Esophagus mucosa (tissue), 1 donor: ENCODE measurements around the gene NEK7. TPM values are rescaled to one million over a fixed set of nuclear protein-coding genes. Genes with fewer than 3 reads are reported as not detected.
"Not testable (repeated sequence)": the region's sequence is repeated elsewhere in the genome, so short reads cannot be mapped to it uniquely, and the experiment has no call there.

Source experiments
- ATAC-seq: fragments of 200-7000 bp; cut with Tn5 transposase; one replicate; pipeline ENCODE4 v1.9.1; 2020
- total RNA-seq: library from RNA; stranded (reverse); gene quantifications from one replicate; pipeline ENCODE4 v1.2.4, GENCODE V29; 2023
- donor health status: DM: yes; HTN: yes; CAD: no.

The NEK7 gene
- total RNA-seq, 1 donor from 2014 or later, result 29.9 TPM

DNA sequence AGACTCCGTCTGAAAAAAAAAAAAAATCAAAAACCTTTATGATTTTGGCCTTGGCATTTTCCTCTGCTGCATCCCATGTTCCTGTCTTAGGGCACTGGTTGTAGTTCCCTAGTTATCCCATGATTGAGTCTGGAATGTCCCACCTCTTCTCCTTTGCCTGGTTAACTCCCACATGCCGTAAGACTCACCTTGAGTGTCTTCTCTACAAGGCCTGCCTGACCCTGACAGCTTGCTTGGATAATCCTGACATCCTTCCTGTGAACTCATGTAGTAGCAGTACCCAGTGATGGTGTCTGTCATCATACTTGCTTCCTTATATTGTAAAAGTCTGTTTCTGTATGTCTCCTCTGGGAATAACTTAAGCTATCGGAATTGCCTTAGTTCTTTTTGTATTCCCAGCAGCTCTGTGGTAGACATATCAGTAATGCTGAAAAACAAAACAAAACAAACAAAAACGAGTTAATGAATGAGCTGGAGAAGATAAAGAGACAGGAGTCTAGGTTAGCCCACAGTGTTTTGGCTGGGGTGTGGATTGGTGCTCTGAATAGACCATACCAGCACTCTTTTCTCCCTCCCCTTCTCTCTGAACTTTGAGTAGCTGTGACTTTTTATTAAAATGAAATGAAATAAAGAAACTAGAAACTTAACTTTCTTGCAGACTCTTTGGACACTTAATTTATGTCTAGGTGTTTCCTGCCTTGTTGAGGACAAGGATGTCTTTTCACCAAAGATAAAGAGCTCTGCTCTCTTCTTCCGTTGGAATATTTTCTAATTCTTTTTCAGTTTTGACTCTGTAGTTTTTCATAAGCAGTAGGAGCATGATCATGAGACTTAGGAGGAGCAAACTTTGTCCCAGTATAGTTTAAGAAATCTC lies 15.1 kb downstream of the NEK7 start:
- ATAC-seq, result no peak

GRCh38 chr1:198173832-198174231 lies 17.0 kb downstream of the NEK7 start:
- no peak for ATAC-seq

- ATAC-seq, result no peak
These were observed 17.5 kb downstream of the NEK7 start for GRCh38 chr1:198174297-198174696.

GRCh38 chr1:198175423-198176170 lies 18.8 kb downstream of the NEK7 start:
- no peak for ATAC-seq

DNA sequence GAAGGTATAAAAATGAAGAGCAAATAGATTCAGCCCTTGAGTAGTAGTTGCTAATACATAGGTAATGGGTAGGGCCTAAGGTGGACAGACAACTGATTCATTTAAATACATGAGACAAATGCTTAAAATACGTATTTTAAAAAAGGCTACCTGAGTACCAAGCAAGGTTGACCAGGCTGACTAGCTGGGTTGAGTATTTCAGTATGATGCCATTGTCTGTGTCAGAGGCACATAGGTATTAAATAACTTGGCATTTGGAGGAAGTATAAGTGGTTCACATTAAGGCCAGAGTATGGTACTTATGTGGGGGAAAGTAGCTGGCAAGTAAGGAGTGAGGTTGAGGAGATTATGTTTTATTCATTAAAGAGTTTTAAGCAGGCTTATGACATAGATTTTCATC lies 19.4 kb downstream of the NEK7 start:
- no peak for ATAC-seq

- ATAC-seq, result no peak
These were observed 20.7 kb downstream of the NEK7 start for GRCh38 chr1:198177546-198177945.

- no peak for ATAC-seq
These were observed 21.8 kb downstream of the NEK7 start for GRCh38 chr1:198178615-198179014.

- ATAC-seq, result no peak
These were observed 22.8 kb downstream of the NEK7 start for GRCh38 chr1:198179556-198179981.

- ATAC-seq, result no peak
These were observed 26.8 kb downstream of the NEK7 start for GRCh38 chr1:198183605-198184004.

GRCh38 chr1:198184516-198184915 lies 27.7 kb downstream of the NEK7 start:
- ATAC-seq, result no peak

GRCh38 chr1:198185146-198185545 lies 28.3 kb downstream of the NEK7 start:
- no peak for ATAC-seq

DNA sequence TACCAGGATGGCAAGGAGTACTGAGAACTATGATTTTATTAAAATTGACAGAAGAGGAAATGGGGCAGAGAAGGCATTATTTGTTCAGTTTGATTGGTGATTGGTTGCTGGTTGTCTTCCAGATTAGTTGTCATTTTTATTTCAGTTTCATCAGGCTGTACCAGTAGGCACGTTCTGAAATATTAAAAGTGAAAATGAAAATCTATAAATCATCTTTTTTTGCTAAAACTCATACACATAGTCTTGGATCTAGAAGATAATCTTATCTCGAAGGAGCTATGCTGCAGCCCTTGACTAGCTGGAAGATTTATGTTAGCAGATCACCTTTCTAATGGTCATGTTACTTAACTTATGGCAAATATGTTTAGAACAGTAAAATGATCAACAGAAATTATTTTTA lies 29.0 kb downstream of the NEK7 start:
- ATAC-seq, result no peak

- no peak for ATAC-seq
These were observed 30.2 kb downstream of the NEK7 start for GRCh38 chr1:198186916-198187580.

DNA sequence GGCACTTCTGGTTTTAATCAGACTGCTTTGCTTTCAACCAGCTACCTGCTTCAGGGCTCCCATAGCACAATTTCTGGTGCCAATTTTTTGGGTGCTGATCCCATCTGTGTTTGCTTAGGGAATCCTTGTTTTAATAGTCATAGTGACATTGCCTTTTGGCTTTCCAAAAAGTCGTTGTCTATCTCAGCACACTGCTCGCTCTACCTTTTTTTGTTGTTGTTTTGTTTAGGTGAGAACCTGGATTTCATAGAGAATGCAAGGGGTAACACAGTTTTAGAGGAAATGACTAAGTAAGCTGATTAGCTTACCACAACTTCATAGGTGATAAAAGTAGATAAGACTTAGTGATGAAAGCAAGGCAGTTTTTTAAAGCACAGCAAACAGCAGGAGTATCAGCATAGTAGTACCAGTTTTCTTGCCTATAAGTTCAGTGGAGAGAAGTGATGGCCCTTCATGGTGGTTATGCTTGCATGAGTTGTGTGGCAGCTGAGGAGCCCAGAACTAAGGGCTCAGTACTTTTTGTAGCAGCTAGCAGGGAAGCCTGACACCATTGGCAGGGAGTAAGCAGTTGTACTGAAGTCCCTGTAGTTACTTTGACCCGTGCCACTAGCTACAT lies 31.3 kb downstream of the NEK7 start:
- no peak for ATAC-seq

- no peak for ATAC-seq
These were observed 34.3 kb downstream of the NEK7 start for GRCh38 chr1:198191117-198191516.

GRCh38 chr1:198193871-198194270 lies 37.1 kb downstream of the NEK7 start:
- ATAC-seq, result not testable (repeated sequence)

- ATAC-seq, result no peak
These were observed 39.8 kb downstream of the NEK7 start for GRCh38 chr1:198196630-198197029.

GRCh38 chr1:198197285-198197684 lies 40.5 kb downstream of the NEK7 start:
- no peak for ATAC-seq

DNA sequence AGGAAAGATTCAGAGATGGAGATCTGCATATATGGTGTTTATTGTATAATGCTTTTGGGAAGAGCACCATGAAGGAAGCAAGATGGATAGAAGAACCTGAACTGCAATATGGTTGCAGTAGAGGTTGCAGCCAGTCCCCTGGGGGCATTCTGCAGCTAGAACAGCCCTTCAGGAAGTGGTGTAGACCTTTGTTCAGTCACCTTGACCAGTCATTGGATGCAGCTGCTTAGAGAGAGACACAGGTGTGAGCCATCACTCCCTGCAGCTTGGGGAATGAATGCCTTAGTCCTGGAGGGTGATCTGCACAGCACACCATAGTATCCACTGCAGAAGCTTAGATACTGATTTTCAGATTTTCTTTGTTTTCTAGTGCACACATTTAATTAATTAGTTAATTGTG lies 42.3 kb downstream of the NEK7 start:
- ATAC-seq, result no peak

DNA sequence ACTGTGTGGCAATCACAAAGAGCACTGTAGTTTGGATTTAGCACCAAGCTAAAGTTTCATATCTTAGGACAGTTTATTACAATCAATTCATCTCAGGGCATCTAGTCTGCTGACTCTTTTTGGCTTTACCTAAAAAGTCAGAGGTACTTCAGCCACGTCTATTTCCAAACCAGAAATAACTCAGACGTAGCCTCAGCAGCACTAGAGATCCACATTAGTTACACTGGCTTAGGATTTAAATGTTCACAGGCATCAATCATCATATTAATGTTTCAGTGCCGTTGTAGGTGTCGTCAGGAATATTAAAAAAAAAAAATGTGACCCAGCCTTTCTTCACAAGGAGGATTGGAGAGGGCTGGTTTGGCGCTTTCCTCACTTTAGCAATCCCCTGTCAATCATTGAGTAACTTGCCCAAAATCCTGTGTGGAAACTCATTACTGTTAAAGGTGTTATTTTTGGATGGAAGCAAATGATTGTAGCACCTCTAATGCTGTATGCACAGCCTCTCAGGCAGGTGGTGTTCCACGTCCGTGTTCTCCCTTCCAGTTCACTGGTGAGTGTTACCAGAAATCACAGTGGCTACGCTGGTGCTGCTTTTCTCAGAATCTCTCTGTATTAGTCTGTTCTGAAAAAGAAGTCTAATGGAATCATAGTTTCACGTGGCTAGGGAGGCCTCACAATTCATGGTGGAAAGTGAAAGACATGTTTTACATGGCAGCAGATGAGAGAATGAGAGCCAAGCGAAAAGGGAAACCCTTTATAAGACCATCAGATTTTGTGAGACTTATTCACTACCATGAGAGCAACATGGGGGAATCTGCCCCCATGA lies 45.4 kb downstream of the NEK7 start:
- ATAC-seq, result no peak

- ATAC-seq, result no peak
These were observed 46.6 kb downstream of the NEK7 start for GRCh38 chr1:198203434-198203833.
